Upper lobe of left lung (tissue), 4 donors: ENCODE results near the gene GARS1.

ENCODE experiments used
- EP300 ChIP-seq, 4 donors: sonication (generic); formaldehyde crosslinking; IDR thresholded peaks; one replicate each; pipeline ENCODE4 v1.5.1; 2017; ENCODE audit warnings: antibody characterized with exemption in 4 of 4, control low read depth in 2 of 4
- TF ChIP-seq, protein P1 (sequence below), 6 experiments: fragments of 450-650 bp in 4 of 6; fragments of 200-600 bp in 2 of 6; sonication (generic) in 2 of 6; IDR thresholded peaks; one replicate each; pipeline ENCODE4 v1.5.1; 2016 to 2019; ENCODE audit warnings: antibody characterized with exemption in 6 of 6

DNA sequence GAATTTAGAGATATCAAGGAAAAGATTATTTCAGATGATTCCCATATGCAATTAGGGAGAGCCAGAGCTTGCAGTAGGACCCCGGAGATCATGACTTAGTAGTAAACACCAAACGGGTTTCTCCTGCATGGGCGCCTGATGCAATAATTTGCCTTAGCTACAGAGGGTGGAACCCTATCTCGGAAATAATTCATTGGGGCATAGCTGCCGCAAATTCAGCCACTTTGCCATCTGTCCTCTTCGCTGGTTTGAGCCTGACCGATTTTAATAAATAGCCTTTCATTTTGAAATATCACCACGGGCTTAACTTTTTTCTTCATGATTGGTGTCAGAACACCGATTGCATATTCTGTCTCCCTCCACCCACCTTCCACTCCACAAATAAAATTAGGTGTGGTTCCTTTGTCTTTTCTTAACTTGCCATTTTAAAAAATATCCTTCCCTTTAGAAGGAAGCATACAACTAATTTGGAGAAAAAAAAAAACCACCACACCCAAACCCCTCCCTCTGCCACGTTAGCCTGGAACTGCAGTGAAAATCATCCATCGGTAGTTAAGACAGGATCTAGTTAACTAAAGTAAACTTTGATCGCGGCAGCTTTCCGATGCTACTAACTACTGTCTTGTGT is 1.4 kb downstream of the GARS1 start:
- no peak for TF ChIP-seq EP300 (IDR thresholded peaks at IDR 0.05)
- TF ChIP-seq, protein P1, sequence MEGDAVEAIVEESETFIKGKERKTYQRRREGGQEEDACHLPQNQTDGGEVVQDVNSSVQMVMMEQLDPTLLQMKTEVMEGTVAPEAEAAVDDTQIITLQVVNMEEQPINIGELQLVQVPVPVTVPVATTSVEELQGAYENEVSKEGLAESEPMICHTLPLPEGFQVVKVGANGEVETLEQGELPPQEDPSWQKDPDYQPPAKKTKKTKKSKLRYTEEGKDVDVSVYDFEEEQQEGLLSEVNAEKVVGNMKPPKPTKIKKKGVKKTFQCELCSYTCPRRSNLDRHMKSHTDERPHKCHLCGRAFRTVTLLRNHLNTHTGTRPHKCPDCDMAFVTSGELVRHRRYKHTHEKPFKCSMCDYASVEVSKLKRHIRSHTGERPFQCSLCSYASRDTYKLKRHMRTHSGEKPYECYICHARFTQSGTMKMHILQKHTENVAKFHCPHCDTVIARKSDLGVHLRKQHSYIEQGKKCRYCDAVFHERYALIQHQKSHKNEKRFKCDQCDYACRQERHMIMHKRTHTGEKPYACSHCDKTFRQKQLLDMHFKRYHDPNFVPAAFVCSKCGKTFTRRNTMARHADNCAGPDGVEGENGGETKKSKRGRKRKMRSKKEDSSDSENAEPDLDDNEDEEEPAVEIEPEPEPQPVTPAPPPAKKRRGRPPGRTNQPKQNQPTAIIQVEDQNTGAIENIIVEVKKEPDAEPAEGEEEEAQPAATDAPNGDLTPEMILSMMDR (IDR thresholded peaks at IDR 0.05) = no peak
